HepG2 (cell line): ENCODE measurements around the gene EOMES. TPM values are rescaled to one million over a fixed set of nuclear protein-coding genes. Genes with fewer than 3 reads are reported as not detected.

Experiments used
- ATAC-seq: fragments of 200-7000 bp; cut with Tn5 transposase; 3 replicates; pipeline ENCODE4 v1.9.1; 2020; ENCODE audit warnings: mild to moderate bottlenecking, moderate library complexity
- BruUV-seq: library from RNA; stranded (reverse); fragments of 400-500 nt; replicated peaks from 2 replicates; lab custom pipeline; 2021; lab: Mats Ljungman, UMichigan
- CTCF ChIA-PET: fragments of 300-600 bp; formaldehyde crosslinking; extraction: SDS; loops from one replicate; lab custom pipeline; 2021; ENCODE audit warnings: low total read pairs, inconsistent platforms, low intra/inter-chr PET ratio; lab: Yijun Ruan, JAX
- POLR2A ChIA-PET: fragments of 350-600 bp; sonication (Branson Sonifier 250); formaldehyde crosslinking; loops from one replicate; lab custom pipeline; 2020; ENCODE audit warnings: antibody characterized with exemption, inconsistent platforms; lab: Yijun Ruan, JAX
- DNase-seq: peaks from one replicate; pipeline ENCODE4 v3.0.0-alpha.2; 2015; ENCODE audit warnings: low spot score
- FAIRE-seq: peaks from 3 replicates; lab custom pipeline; 2011; peaks lifted over from hg19 to GRCh38; lab: Jason Lieb, UNC
- H2AFZ ChIP-seq: one replicate; pipeline ENCODE4 v1.6.1; 2011; ENCODE audit warnings: low read length, inconsistent platforms
- H3K27ac ChIP-seq: fragments of 300-600 bp; 3 replicates; pipeline ENCODE4 v1.8.0; 2011; ENCODE audit warnings: mixed run types, mild to moderate bottlenecking, mixed read lengths, low read length, inconsistent platforms; ENCODE audit not compliant: insufficient read depth; ENCODE audit errors: extremely low read length
- H3K27me3 ChIP-seq, 2 experiments: fragments of 200-600 bp in 1 of 2; 2 replicates in 1 of 2; 3 replicates in 1 of 2; pipeline versions ENCODE4 v1.6.0 to v1.8.0; 2011; ENCODE audit warnings: low read length in 2 of 2, mild to moderate bottlenecking in 2 of 2, moderate library complexity in 2 of 2, inconsistent platforms in 1 of 2; ENCODE audit not compliant: insufficient read depth in 2 of 2, control insufficient read depth in 1 of 2
- H3K36me3 ChIP-seq, 2 experiments: fragments of 200-600 bp in 1 of 2; replicated peaks in 1 of 2; 2 replicates in 1 of 2; 3 replicates in 1 of 2; pipeline versions ENCODE4 v1.5.1 to v1.8.0; 2011; ENCODE audit warnings: low read length in 2 of 2, inconsistent platforms in 1 of 2; ENCODE audit not compliant: insufficient read depth in 2 of 2, control insufficient read depth in 1 of 2
- H3K4me1 ChIP-seq: 2 replicates; pipeline ENCODE4 v1.5.1; 2012; ENCODE audit warnings: low read length, inconsistent platforms; ENCODE audit not compliant: insufficient read depth
- H3K4me2 ChIP-seq: 2 replicates; pipeline ENCODE4 v1.6.0; 2011; ENCODE audit warnings: low read depth, low read length, inconsistent platforms
- H3K4me3 ChIP-seq, 3 experiments: fragments of 200-600 bp in 1 of 3; sonication (generic), shearing (Covaris generic) in 1 of 3; replicated peaks in 1 of 3; 2 replicates each; pipeline ENCODE4 v1.5.1; 2011 to 2016; ENCODE audit warnings: low read length in 3 of 3, inconsistent platforms in 2 of 3, low read depth in 2 of 3, mild to moderate bottlenecking in 2 of 3, control low read depth in 1 of 3, mixed read lengths in 1 of 3; ENCODE audit not compliant: insufficient read depth in 1 of 3
- H3K79me2 ChIP-seq: one replicate; pipeline ENCODE4 v1.6.1; 2011; ENCODE audit warnings: low read length, inconsistent platforms; ENCODE audit not compliant: insufficient read depth
- H3K9ac ChIP-seq: 2 replicates; pipeline ENCODE4 v1.6.0; 2011; ENCODE audit warnings: mild to moderate bottlenecking, low read depth, low read length, inconsistent platforms; ENCODE audit not compliant: insufficient read depth
- H3K9me3 ChIP-seq: 2 replicates; pipeline ENCODE4 v1.5.1; 2012; ENCODE audit warnings: mild to moderate bottlenecking, low read length
- H4K20me1 ChIP-seq: 2 replicates; pipeline ENCODE4 v1.6.0; 2011; ENCODE audit warnings: inconsistent platforms, mild to moderate bottlenecking, low read length, moderate library complexity; ENCODE audit not compliant: insufficient read depth
- DZIP1 ChIP-seq: sonication (generic); formaldehyde crosslinking; IDR thresholded peaks from 2 replicates; pipeline ENCODE4 v1.5.0; 2020; ENCODE audit warnings: mild to moderate bottlenecking, missing genetic modification reagents
- IRF1 ChIP-seq: sonication (generic); formaldehyde crosslinking; IDR thresholded peaks from 2 replicates; pipeline ENCODE4 v1.4.0; 2020; ENCODE audit warnings: low read depth, mild to moderate bottlenecking, missing genetic modification reagents
- IRF2 ChIP-seq: IDR thresholded peaks from 2 replicates; pipeline ENCODE4 v1.6.1; 2018; ENCODE audit warnings: missing genetic modification reagents, missing compliant biosample characterization
- MLLT10 ChIP-seq: sonication (generic); formaldehyde crosslinking; IDR thresholded peaks from 2 replicates; pipeline ENCODE4 v1.4.0; 2020; ENCODE audit warnings: missing genetic modification reagents
- NFATC3 ChIP-seq: sonication (generic); formaldehyde crosslinking; IDR thresholded peaks from 2 replicates; pipeline ENCODE4 v1.5.1; 2020; ENCODE audit warnings: mild to moderate bottlenecking, missing genetic modification reagents
- POLR2AphosphoS5 ChIP-seq: IDR thresholded peaks from 2 replicates; pipeline ENCODE4 v1.6.1; 2012; ENCODE audit warnings: low read depth, low read length
- SSRP1 ChIP-seq: IDR thresholded peaks from 2 replicates; pipeline ENCODE4 v1.6.1; 2016; ENCODE audit warnings: control low read depth
- ZBTB38 ChIP-seq: sonication (generic); formaldehyde crosslinking; IDR thresholded peaks from 2 replicates; pipeline ENCODE4 v1.5.1; 2020; ENCODE audit warnings: mild to moderate bottlenecking, missing genetic modification reagents
- ZBTB43 ChIP-seq: sonication (generic); formaldehyde crosslinking; conservative IDR thresholded peaks from 2 replicates; pipeline ENCODE4 v1.4.0; 2020; ENCODE audit warnings: missing genetic modification reagents
- ZMYM4 ChIP-seq: sonication (generic); formaldehyde crosslinking; IDR thresholded peaks from 2 replicates; pipeline ENCODE4 v1.8.1; 2023; ENCODE audit warnings: mild to moderate bottlenecking, missing genetic modification reagents
- ZNF253 ChIP-seq: sonication (generic); formaldehyde crosslinking; IDR thresholded peaks from 2 replicates; pipeline ENCODE4 v1.8.0; 2022; ENCODE audit warnings: mild to moderate bottlenecking, missing genetic modification reagents, borderline replicate concordance
- ZNF44 ChIP-seq: sonication (generic); formaldehyde crosslinking; IDR thresholded peaks from 2 replicates; pipeline ENCODE4 v1.5.1; 2020; ENCODE audit warnings: mild to moderate bottlenecking, missing genetic modification reagents
- ZNF737 ChIP-seq: sonication (generic); formaldehyde crosslinking; IDR thresholded peaks from 2 replicates; pipeline ENCODE4 v1.5.0; 2020; ENCODE audit warnings: missing genetic modification reagents, mild to moderate bottlenecking, borderline replicate concordance
- ZNF841 ChIP-seq: sonication (generic); formaldehyde crosslinking; IDR thresholded peaks from 2 replicates; pipeline ENCODE4 v1.8.1; 2023; ENCODE audit warnings: missing genetic modification reagents, borderline replicate concordance
- WGBS: methylation state at CpG from one replicate; pipeline ENCODE4 v1.1.6; 2017; ENCODE audit warnings: low lambda C conversion rate; 5-methylcytosine and 5-hydroxymethylcytosine counted together
- in situ Hi-C: cut with HindIII; loops from 2 replicates; pipeline ENCODE4 v1.10.0; 2017; ENCODE audit warnings: low pct_unique_long_range_greater_than_20kb; ENCODE audit not compliant: extremely low pct_ligation_motif_present
- intact Hi-C: fragments of 100-400 bp; cut with micrococcal nuclease; formaldehyde crosslinking; loops from one replicate; pipeline ENCODE4 v1.10.0; 2022; ENCODE audit not compliant: unreplicated experiment
- polyA plus RNA-seq, 8 experiments: library from polyadenylated mRNA; depleted of rRNA in 3 of 8; stranded (reverse) in 7 of 8; unstranded in 1 of 8; fragments of >200 nt; fragmentation: Illumina TruSeq in 4 of 8; extraction: Trizol in 4 of 8; gene quantifications; 2 replicates each; pipeline versions ENCODE4 v1.2.1 to v1.2.3, GENCODE V29; 2011 to 2016; ENCODE audit warnings: low read depth in 4 of 8, missing spikeins in 1 of 8, mixed read lengths in 1 of 8; ENCODE audit not compliant: insufficient read depth in 1 of 8
- total RNA-seq, 5 experiments: library from RNA; depleted of rRNA; stranded (reverse); fragments of >200 nt; fragmentation: Illumina TruSeq; extraction: Trizol; gene quantifications; 2 replicates each; pipeline ENCODE4 v1.2.3, GENCODE V29; 2016; ENCODE audit warnings: low read depth in 1 of 5

Gene EOMES
- total and polyA plus RNA-seq, 2 of the 13 experiments (the other 11 are each of a cell fraction or from before 2014, with no cell fraction given) = 0.11 to 0.12 TPM

- Histone ChIP-seq H3K9me3 (no peaks in the 10 kb centered on the region), H3K27ac (no peak overlapping the region), H3K27me3 (no peaks in the 10 kb centered on the region), H3K4me1 (no peaks in the 10 kb centered on the region), H3K4me3 (no peak overlapping the region), H3K9ac (no peak overlapping the region), H3K79me2 (no peaks in the 10 kb centered on the region), H2AFZ (no peak overlapping the region), H3K36me3 (no peaks in the 10 kb centered on the region), H4K20me1 (no peaks in the 10 kb centered on the region), H3K4me2 (no peak overlapping the region)
- ChIA-PET POLR2A (no interaction called here), CTCF (no interaction called here)
- intact Hi-C loops = no loop called here
- DNase-seq = no peak
- TF ChIP-seq ZNF44 (no peak), MLLT10 (no peak), POLR2AphosphoS5 (no peak), ZNF253 (CRISPR knock-in tag) (no peak), ZBTB38 (no peak), IRF2 (no peak), ZMYM4 (CRISPR knock-in tag) (no peak), NFATC3 (CRISPR knock-in tag) (no peak), ZNF841 (CRISPR knock-in tag) (no peak), ZBTB43 (CRISPR knock-in tag) (no peak), IRF1 (CRISPR knock-in tag) (no peak), ZNF737 (no peak), DZIP1 (no peak), SSRP1 (no peak)
- WGBS = 25% methylated on average over 3 of the region's 3 CpGs
- no TSS peak for BruUV-seq
- no peak for ATAC-seq
- FAIRE-seq = no peak
- in situ Hi-C loops = no loop called here
Observed at GRCh38 chr3:27746838-27747237, 24.7 kb upstream of the EOMES start.
